NCI-H146 (cell line): ENCODE results near the gene TPPP3.
"Not testable (repeated sequence)": the region's sequence is repeated elsewhere in the genome, so short reads cannot be mapped to it uniquely, and the experiment has no call there.

Experiments
- DNase-seq: peaks from one replicate; lab custom pipeline; 2025; lab: John Stamatoyannopoulos, UW

Gene TPPP3

DNA sequence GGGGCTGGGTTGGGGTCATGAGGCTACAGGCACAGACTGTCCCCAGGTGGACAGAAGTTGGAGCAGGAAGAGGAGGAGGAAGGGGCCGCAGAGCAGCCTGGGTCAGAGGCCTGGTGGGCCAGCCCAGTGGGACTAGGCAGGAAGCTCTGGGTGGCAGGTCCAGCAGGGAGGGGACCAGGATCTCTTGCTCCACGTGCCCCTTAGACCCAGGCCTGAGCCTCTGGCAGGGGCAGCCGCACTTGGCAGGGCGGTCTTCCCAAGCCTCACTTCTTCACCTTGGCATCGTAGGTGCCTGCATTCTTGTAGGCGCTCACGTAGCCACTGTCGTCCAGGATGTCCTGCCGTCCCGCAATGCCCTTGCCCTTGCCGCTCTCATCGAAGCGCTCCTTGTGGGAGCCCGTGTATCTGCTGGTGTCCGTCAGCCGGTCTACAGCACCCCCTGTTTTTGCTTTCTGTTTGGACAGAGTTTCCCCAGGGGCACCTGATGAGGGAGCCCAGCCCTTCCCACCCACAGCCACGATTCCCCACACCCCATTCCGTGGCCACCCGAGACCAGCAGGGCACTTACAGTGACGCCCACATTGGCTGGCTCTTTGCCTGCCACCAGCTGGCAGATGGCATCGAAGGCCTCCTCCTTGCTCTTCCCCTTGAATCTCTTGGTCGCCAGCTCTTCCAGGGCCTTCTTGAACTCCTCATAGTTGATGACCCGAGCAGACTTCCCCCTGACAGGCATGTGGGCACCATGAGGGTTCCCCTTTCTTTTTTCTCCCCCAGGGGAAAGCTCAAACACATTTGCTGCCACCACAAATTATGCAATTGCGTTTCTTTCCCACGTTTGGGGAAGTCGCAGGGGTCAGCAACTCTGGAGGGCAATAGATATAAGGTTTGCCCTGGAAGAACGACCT is 3.1 kb downstream of the TPPP3 start:
- no peak for DNase-seq

DNA sequence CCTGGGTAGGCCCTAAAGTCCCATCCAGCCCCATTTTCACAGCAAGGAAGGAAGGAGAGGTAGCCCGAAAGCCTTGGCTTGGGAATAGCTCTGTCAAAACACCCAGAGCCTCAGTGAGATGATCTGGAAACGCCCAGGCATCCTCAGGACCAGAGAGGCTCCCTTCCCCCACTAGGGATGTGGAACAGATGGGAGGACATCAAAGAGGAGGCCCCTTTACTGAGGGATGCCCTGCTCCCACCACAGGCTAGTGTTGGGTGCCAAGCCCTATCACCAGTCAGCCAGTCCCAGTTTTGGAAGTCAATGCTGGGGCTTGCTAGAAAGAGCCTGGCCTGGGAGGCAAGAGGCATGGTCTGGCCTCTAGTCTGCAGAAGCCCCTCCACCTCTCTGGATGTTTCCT is 4.7 kb downstream of the TPPP3 start:
- no peak for DNase-seq

- no peak for DNase-seq
Measured at GRCh38 chr16:67388191-67388590, 5.1 kb downstream of the TPPP3 start.

- DNase-seq = no peak
Measured at GRCh38 chr16:67387479-67388079, 5.7 kb downstream of the TPPP3 start.

GRCh38 chr16:67386861-67387455 is 6.3 kb downstream of the TPPP3 start:
- peak; percentile 25 for DNase-seq

DNA sequence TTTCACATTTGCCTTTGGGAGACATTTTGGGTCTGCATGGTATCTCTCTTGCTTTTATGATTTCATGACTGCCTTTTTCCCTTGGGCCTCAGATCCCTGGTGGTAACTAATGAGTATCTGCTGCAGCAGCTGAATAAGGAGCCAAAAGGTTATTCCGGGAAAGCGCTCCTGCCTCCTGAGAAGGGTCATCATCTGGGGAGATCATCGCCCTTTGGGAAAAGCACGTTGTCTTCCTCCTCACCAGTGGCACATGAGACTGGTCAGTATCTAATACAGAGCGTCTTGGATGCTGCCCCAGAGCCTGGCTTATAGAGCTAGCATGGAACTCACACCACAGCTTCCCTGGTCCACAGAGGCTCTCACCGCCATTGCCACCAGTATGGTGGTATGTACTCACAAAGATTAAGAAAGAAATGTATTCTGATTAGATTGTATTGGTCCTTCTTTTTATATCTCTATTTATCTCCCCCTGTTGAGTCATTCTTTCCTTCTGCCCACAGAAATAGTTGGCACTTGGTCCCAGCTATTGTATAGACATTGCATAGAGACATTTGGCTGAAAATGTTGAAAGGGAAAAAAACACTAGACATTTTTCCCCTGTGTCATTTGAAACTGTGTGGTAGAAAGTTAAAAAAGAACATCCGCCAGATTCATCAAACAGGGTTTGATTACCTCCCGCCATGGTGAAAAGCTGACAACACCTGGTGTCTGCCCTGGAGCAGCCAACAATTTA is 8.4 kb downstream of the TPPP3 start:
- DNase-seq = peak; percentile 9

GRCh38 chr16:67383284-67383683 is 10.0 kb downstream of the TPPP3 start:
- no peak for DNase-seq

DNA sequence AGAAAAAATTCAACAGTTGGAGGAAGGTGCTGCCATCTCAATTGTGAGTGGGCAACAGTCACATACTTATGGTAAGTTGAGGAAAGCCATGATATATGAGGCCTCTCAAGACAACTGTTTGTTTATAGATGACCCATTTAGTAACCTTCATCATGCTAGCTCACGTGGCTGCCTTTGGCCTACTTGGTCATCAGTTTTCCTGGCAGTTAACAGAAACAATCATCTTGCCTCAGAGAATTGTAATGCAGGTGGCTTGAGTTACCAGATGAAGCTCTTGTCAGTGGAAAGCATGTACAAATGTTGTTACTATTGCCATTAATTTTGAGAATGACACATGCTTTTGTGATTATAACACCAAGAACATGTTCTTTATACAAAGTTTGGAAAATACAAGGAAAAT is 14.7 kb downstream of the TPPP3 start:
- DNase-seq = no peak

- DNase-seq = not testable (repeated sequence)
Measured at GRCh38 chr16:67376012-67376411, 17.3 kb downstream of the TPPP3 start.

DNA sequence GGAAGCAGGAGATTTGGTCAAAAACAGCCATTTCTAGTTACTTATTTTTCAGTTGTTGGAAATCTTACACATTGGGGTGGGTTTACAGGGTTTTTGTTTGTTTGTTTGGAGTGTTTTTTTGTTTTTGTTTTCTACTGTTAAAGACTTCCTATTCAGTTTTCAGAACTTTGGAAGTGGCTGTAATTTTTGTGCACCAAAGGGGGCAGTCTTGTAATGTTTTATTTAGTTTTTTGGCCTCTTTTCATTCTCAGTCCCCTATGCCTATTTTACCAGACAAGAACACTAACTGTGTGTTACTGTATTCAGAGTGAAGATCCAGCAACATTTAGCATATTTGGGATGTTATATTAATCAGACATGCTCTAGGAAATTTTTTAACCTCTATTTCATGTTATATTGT is 20.6 kb downstream of the TPPP3 start:
- DNase-seq = peak; percentile 38

- DNase-seq = no peak
Measured at GRCh38 chr16:67370661-67371060, 22.6 kb downstream of the TPPP3 start.

DNA sequence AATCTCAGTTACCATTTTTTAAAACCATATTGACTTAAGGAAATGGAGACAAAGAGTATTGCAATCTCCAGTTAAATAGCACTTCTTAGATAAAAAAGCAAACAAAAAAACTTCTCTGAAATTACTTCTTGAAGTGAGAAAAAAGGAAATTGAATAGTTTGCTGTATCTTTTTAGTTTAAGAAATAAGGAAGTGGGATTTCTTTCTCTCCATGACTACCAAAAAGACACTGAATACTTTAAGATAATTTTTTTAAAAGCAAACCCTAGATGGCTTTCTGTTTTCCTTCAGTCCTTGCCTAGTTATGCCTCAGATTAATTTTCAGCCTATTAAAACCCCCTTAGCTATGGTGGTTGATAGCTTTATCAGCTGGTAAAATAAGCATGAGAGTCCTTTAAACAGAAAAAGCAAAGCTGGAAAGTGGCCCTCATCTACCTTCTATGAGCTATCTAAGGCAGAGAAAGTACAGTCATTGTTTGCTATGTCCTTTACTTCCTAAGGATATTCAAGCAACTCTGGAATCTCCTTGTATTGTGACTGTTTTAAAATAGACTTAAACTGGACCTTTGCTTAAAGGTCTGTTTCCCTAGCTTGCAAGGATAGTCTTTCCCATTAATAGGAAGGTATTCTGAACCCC is 28.6 kb downstream of the TPPP3 start:
- no peak for DNase-seq

DNA sequence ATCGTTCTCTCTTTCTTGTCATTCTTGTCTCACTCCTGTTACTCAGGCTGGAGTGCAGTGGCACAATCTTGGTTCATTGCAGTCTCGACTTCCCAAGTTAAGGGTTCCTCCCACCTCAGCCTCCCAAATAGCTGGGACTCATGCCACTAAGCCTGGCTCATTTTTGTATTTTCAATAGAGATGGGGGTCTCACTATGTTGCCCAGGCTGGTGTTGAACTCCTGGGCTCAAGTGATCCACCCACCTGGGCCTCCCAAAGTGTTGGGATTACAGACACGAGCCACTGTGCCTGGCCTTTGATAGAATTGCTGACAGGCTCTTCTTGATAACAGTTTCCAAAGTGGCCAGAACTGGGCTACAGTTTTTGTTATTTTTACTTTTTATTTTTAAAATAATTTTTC is 32.3 kb downstream of the TPPP3 start:
- no peak for DNase-seq

- not testable (repeated sequence) for DNase-seq
Measured at GRCh38 chr16:67359540-67360269, 33.6 kb downstream of the TPPP3 start.

- DNase-seq = peak; percentile 6
Measured at GRCh38 chr16:67357561-67357960, 35.7 kb downstream of the TPPP3 start.

GRCh38 chr16:67356396-67356795 is 36.9 kb downstream of the TPPP3 start:
- no peak for DNase-seq

GRCh38 chr16:67352463-67352862 is 40.8 kb downstream of the TPPP3 start:
- not testable (repeated sequence) for DNase-seq

DNA sequence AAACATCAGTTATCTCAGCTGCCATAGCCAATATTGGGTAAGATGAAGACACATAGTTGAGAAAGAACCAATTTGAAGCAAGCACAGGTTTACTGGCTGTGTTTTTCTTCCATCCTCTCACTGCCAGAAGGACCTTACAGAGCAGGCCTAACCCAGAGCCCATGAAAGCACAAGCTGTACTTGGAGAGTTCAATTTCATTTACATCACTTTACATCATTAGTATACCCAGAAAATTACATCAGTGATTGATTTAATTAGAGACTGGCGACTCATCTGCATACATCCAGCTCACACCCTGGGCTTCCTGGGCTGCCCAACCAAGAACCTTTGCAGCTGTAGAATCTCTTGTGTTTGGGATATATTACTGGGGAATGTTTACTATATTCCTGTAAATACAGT is 43.0 kb downstream of the TPPP3 start:
- DNase-seq = no peak

DNA sequence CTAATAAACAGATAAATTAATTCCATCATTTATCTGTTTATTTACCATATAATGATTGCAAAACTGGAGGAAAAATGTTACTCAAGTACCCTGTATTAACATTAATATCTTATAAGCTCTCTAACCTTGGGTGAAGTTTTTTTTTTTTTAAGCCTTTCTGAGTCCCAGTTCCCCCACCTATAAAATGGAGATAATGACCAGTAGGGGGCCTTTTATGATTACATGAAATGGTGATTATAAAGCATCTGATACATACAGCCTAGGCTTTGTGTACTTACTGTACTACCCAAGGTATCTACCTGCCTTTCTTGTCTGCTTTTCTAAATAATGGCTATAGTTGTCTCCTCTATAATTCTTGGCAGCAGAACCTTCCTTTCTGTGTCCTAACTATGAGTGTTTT is 44.1 kb downstream of the TPPP3 start:
- DNase-seq = peak; percentile 58

DNA sequence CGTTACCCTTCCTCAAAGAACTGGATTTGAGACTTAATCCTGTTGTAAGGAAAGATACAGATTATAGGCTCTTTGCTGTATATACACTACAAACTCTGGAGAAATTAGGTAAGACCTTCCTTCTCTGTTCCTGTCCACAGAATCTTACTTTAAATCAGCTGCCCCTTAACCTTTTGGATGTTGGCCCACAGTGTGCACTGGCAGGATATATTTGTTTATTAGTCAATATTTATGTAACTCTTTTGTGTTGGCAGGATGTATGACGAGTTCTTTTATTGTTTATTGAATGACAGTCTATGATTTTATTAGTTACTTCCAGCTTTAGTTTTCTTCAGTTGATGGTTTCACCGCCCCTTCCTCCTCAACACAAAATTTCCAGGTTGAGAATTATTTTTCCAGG is 47.0 kb downstream of the TPPP3 start:
- no peak for DNase-seq

- DNase-seq = no peak
Measured at GRCh38 chr16:67345401-67345800, 47.9 kb downstream of the TPPP3 start.
